Activated naive CD4-positive, alpha-beta T cell treated with anti-CD3 and anti-CD28 coated beads, Interleukin-2, amount 10 ng/mL, durations not matched to agents 5 hours and 36 hours (primary cell): ENCODE results near the gene ATF5. TPM values are rescaled to one million over a fixed set of nuclear protein-coding genes. Genes with fewer than 3 reads are reported as not detected.

Experiments used
- microRNA-seq: library from miRNA; unstranded; fragments of <30 nt; microRNA quantifications from one replicate; pipeline ENCODE4 v1.2.0, GENCODE V29; 2022; ENCODE audit warnings: borderline microRNAs expressed, borderline replicate concordance
- total RNA-seq, 2 experiments: library from RNA; stranded (reverse); gene quantifications; one replicate each; pipeline ENCODE4 v1.2.3, GENCODE V29; 2021

ATF5 gene
- total RNA-seq = 10 to 100 TPM; 10.2 to 13.6 TPM

GRCh38 chr19:49929121-49929610 is at the start of gene ATF5, which contains the start of gene NUP62:
TSS of gene ATF5 (plus strand) at chr19:49929205. CDS start at chr19:49930851, 1,646 bp downstream.
TSS of gene NUP62 (minus strand) at chr19:49929504. CDS start at chr19:49909807, 19,697 bp downstream.

GRCh38 chr19:49896863-49897621 is 32.0 kb upstream of the ATF5 start, which contains the start of gene IL4I1:
TSS of gene IL4I1 (minus strand) at chr19:49896887. CDS start at chr19:49896160, 727 bp downstream.

GRCh38 chr19:49960980-49961379 is 32.0 kb downstream of the ATF5 start, which contains the start of gene SIGLEC11:
TSS of gene SIGLEC11 (minus strand) at chr19:49961172. CDS start at chr19:49961081, 91 bp downstream.

Small RNA genes within 50 kb of the gene (microRNA-seq; reads per million reads assigned to microRNA genes)
- gene MIR4750 = not detected

Other genes starting within 250 kb of the ATF5 start
- 1 to 10 TPM; 4.8 to 5.3 TPM for gene ADM5, start 239.6 kb upstream of the ATF5 start, total RNA-seq
- gene CPT1C, start 238.1 kb upstream of the ATF5 start, total RNA-seq = 1 to 10 TPM; 1.3 to 1.6 TPM
- gene TSKS, start 165.9 kb upstream of the ATF5 start, total RNA-seq = 1 to 10 TPM; 1.2 to 1.7 TPM
- 10 to 100 TPM; 65.0 to 66.1 TPM for gene AP2A1, start 162.2 kb upstream of the ATF5 start, total RNA-seq
- gene FUZ, start 115.9 kb upstream of the ATF5 start, total RNA-seq = 10 to 100 TPM; 15.4 to 16.7 TPM
- gene MED25, start 110.9 kb upstream of the ATF5 start, total RNA-seq = 10 to 100 TPM; 49.9 to 51.3 TPM
- gene PTOV1, start 78.0 kb upstream of the ATF5 start, total RNA-seq = 10 to 100 TPM; 78.1 to 84.8 TPM
- 100 to 1,000 TPM; 125 to 139 TPM for gene PNKP, start 61.6 kb upstream of the ATF5 start, total RNA-seq
- 10 to 100 TPM; 19.8 to 20.9 TPM for gene AKT1S1, start 51.9 kb upstream of the ATF5 start, total RNA-seq
- gene TBC1D17, start 51.5 kb upstream of the ATF5 start, total RNA-seq = 10 to 100 TPM; 44.5 to 49.3 TPM
- 1 to 10 TPM; 2.4 to 3.7 TPM for gene IL4I1, start 32.3 kb upstream of the ATF5 start, total RNA-seq
- 10 to 100 TPM; 88.2 to 99.8 TPM for gene NUP62, start 299 bp downstream of the ATF5 start, total RNA-seq
- not detected for gene SIGLEC11, start 32.0 kb downstream of the ATF5 start, total RNA-seq
- 10 to 100 TPM; 72.0 to 72.6 TPM for gene VRK3, start 96.2 kb downstream of the ATF5 start, total RNA-seq
- gene ZNF473, start 96.8 kb downstream of the ATF5 start, total RNA-seq = 10 to 100 TPM in 1 of 2 experiments, 1 to 10 TPM in 1; 8.4 to 10.4 TPM
- not detected for gene IZUMO2, start 234.1 kb downstream of the ATF5 start, total RNA-seq